WTC11 (cell line): ENCODE measurements around the gene GLG1. TPM values are rescaled to one million over a fixed set of nuclear protein-coding genes. Genes with fewer than 3 reads are reported as not detected.
A peak's percentile ranks its signal among the peaks of the same experiment; 100 is the strongest.

Experiments used
- ATAC-seq: fragments of 200-7000 bp; cut with Tn5 transposase; 2 replicates; pipeline ENCODE4 v1.10.0; 2021; ENCODE audit warnings: mild to moderate bottlenecking, moderate library complexity
- CTCF ChIA-PET: fragments of 300-600 bp; sonication (Branson Sonifier 250); formaldehyde crosslinking; loops from one replicate; lab custom pipeline; 2021; ENCODE audit warnings: antibody characterized with exemption; lab: Charles Lee
- POLR2A ChIA-PET: fragments of 350-600 bp; sonication (Branson Sonifier 250); formaldehyde crosslinking; loops from one replicate; lab custom pipeline; 2021; ENCODE audit warnings: antibody characterized with exemption; lab: Charles Lee
- DNase-seq: peaks from one replicate; pipeline ENCODE4 v3.0.0; 2021; ENCODE audit warnings: low spot score
- H3K27ac Mint-ChIP-seq: 2 replicates; pipeline ENCODE4 v1.8.0; 2021; ENCODE audit warnings: mixed read lengths
- H3K27me3 Mint-ChIP-seq: 2 replicates; pipeline ENCODE4 v1.8.0; 2021; ENCODE audit warnings: low read depth, mild to moderate bottlenecking, moderate library complexity, mixed read lengths
- H3K36me3 Mint-ChIP-seq: 2 replicates; pipeline ENCODE4 v1.8.0; 2021; ENCODE audit warnings: mixed read lengths
- H3K4me1 Mint-ChIP-seq: 2 replicates; pipeline ENCODE4 v1.8.0; 2022; ENCODE audit warnings: mixed read lengths
- H3K4me3 Mint-ChIP-seq: 2 replicates; pipeline ENCODE4 v1.8.0; 2021; ENCODE audit warnings: mild to moderate bottlenecking, moderate library complexity, mixed read lengths
- H3K9me3 Mint-ChIP-seq: 2 replicates; pipeline ENCODE4 v1.8.0; 2021; ENCODE audit warnings: mixed read lengths
- ATF2 ChIP-seq: sonication (generic); formaldehyde crosslinking; IDR thresholded peaks from 2 replicates; pipeline ENCODE4 v1.8.1; 2022; ENCODE audit warnings: low read depth, missing genetic modification reagents, borderline replicate concordance
- ELF4 ChIP-seq: sonication (generic); formaldehyde crosslinking; IDR thresholded peaks from 2 replicates; pipeline ENCODE4 v1.8.1; 2022; ENCODE audit warnings: low read depth, mild to moderate bottlenecking, moderate library complexity, missing genetic modification reagents
- HMGA2 ChIP-seq: fragments of 250-450 bp; sonication (Bioruptor Pico); IDR thresholded peaks from 2 replicates; pipeline ENCODE4 v1.4.0; 2021; ENCODE audit warnings: mild to moderate bottlenecking, moderate library complexity
- HMGXB4 ChIP-seq: sonication (generic); formaldehyde crosslinking; IDR thresholded peaks from 2 replicates; pipeline ENCODE4 v1.8.1; 2023; ENCODE audit warnings: mild to moderate bottlenecking, moderate library complexity, missing genetic modification reagents
- NFYB ChIP-seq: sonication (generic); formaldehyde crosslinking; conservative IDR thresholded peaks from 2 replicates; pipeline ENCODE4 v1.8.0; 2022; ENCODE audit warnings: low read depth, missing genetic modification reagents
- OVOL2 ChIP-seq: fragments of 250-450 bp; sonication (Bioruptor Pico); IDR thresholded peaks from 2 replicates; pipeline ENCODE4 v1.9.0; 2021; ENCODE audit warnings: mild to moderate bottlenecking, borderline replicate concordance
- SOX15 ChIP-seq: fragments of 250-450 bp; sonication (Bioruptor Pico); IDR thresholded peaks from 2 replicates; pipeline ENCODE4 v1.9.0; 2021; ENCODE audit warnings: mild to moderate bottlenecking
- ZBTB21 ChIP-seq: sonication (generic); formaldehyde crosslinking; IDR thresholded peaks from 2 replicates; pipeline ENCODE4 v1.8.1; 2023; ENCODE audit warnings: mild to moderate bottlenecking, missing genetic modification reagents, borderline replicate concordance
- ZBTB43 ChIP-seq: sonication (generic); formaldehyde crosslinking; IDR thresholded peaks from 2 replicates; pipeline ENCODE4 v1.8.1; 2023; ENCODE audit warnings: mild to moderate bottlenecking, missing genetic modification reagents
- ZNF532 ChIP-seq: fragments of 250-450 bp; sonication (Bioruptor Pico); IDR thresholded peaks from 2 replicates; pipeline ENCODE4 v1.9.0; 2021; ENCODE audit warnings: mild to moderate bottlenecking, borderline replicate concordance
- total RNA-seq: library from RNA; stranded (reverse); gene quantifications from 3 replicates; pipeline ENCODE4 v1.2.3, GENCODE V29; 2021

Gene GLG1
- total RNA-seq, 1 experiment from 2014 or later, result 156 TPM

- TF ChIP-seq HMGXB4 (CRISPR knock-in tag) (no peak), ATF2 (CRISPR knock-in tag) (no peak), ZBTB21 (CRISPR knock-in tag) (no peak), ZNF532 (CRISPR knock-in tag) (no peak), OVOL2 (no peak), SOX15 (CRISPR knock-in tag) (no peak), HMGA2 (CRISPR knock-in tag) (no peak), NFYB (CRISPR knock-in tag) (no peak), ELF4 (CRISPR knock-in tag) (no peak)
Measured at GRCh38 chr16:74448990-74449389, 157.9 kb downstream of the GLG1 start (continued).

- no peaks in the 10 kb centered on the region for H3K9me3 Mint-ChIP-seq
- ATAC-seq, result no peak
- ChIA-PET CTCF (no interaction called here), POLR2A (no interaction called here)
- no peaks in the 10 kb centered on the region for H3K27me3 Mint-ChIP-seq
- DNase-seq, result no peak
- H3K4me1 Mint-ChIP-seq, result no peaks in the 10 kb centered on the region
- no peak overlapping the region for H3K4me3 Mint-ChIP-seq
- H3K36me3 Mint-ChIP-seq, result peaks cover 35% of the 10 kb centered on the region
- TF ChIP-seq ZNF532 (CRISPR knock-in tag) (no peak), ZBTB43 (CRISPR knock-in tag) (no peak)
- peak overlapping the region; percentile 29; the same call in 1 of the 2 replicates for H3K27ac Mint-ChIP-seq
Measured at GRCh38 chr16:74447578-74447977, 159.3 kb downstream of the GLG1 start.
